MCF 10A (cell line): ENCODE results near the gene HPCA. TPM values are rescaled to one million over a fixed set of nuclear protein-coding genes. Genes with fewer than 3 reads are reported as not detected.
"Not testable (repeated sequence)": the region's sequence is repeated elsewhere in the genome, so short reads cannot be mapped to it uniquely, and the experiment has no call there.

ENCODE experiments used
- BruUV-seq: library from RNA; stranded (reverse); fragments of 400-500 nt; replicated peaks from 2 replicates; lab custom pipeline; 2021; lab: Mats Ljungman, UMichigan
- CTCF ChIA-PET: fragments of 300-600 bp; sonication (Branson Sonifier 250); formaldehyde crosslinking; extraction: SDS; loops from one replicate; lab custom pipeline; 2021; ENCODE audit warnings: antibody characterized with exemption, inconsistent platforms; lab: Yijun Ruan, JAX
- POLR2A ChIA-PET: fragments of 300-600, 350-650 bp; sonication (Branson Sonifier 250); formaldehyde crosslinking; extraction: SDS; loops from one replicate; lab custom pipeline; 2020; ENCODE audit warnings: antibody characterized with exemption, inconsistent platforms; lab: Yijun Ruan, JAX
- DNase-seq: peaks from one replicate; pipeline ENCODE4 v3.0.0-alpha.2; 2018; ENCODE audit not compliant: unreplicated experiment
- H3K27ac Mint-ChIP-seq: one replicate; pipeline ENCODE4 v1.8.0; 2022; ENCODE audit warnings: mild to moderate bottlenecking, low read depth, mixed read lengths; ENCODE audit not compliant: unreplicated experiment
- H3K27me3 Mint-ChIP-seq: one replicate; pipeline ENCODE4 v1.8.0; 2022; ENCODE audit warnings: mixed read lengths; ENCODE audit not compliant: insufficient read depth, unreplicated experiment
- H3K36me3 Mint-ChIP-seq: one replicate; pipeline ENCODE4 v1.8.0; 2022; ENCODE audit warnings: mild to moderate bottlenecking, moderate library complexity, mixed read lengths; ENCODE audit not compliant: insufficient read depth, unreplicated experiment
- H3K4me1 Mint-ChIP-seq: one replicate; pipeline ENCODE4 v1.8.0; 2022; ENCODE audit warnings: mixed read lengths; ENCODE audit not compliant: insufficient read depth, unreplicated experiment
- H3K4me3 Mint-ChIP-seq: one replicate; pipeline ENCODE4 v1.8.0; 2022; ENCODE audit warnings: mild to moderate bottlenecking, moderate library complexity, mixed read lengths; ENCODE audit not compliant: unreplicated experiment
- H3K9me3 Mint-ChIP-seq: one replicate; pipeline ENCODE4 v1.8.0; 2022; ENCODE audit warnings: mixed read lengths; ENCODE audit not compliant: unreplicated experiment
- CTCF ChIP-seq: fragments of 200-600 bp; IDR thresholded peaks from one replicate; pipeline ENCODE4 v1.8.0; 2022; ENCODE audit warnings: antibody characterized with exemption, mild to moderate bottlenecking; ENCODE audit not compliant: unreplicated experiment
- intact Hi-C: fragments of 100-400 bp; cut with micrococcal nuclease; formaldehyde crosslinking; loops from 2 replicates; pipeline ENCODE4 v1.14.1; 2022
- total RNA-seq: library from RNA; stranded (reverse); gene quantifications from 2 replicates; pipeline ENCODE4 v1.2.3, GENCODE V29; 2022

Gene HPCA
- total RNA-seq, 1 experiment from 2014 or later, result not detected

GRCh38 chr1:32903991-32904785, 17.9 kb downstream of the HPCA start:
- no peak for DNase-seq
- ChIA-PET CTCF (interaction anchor here (0.6 to 1.2 kb wide), 3 partner anchors 23 to 182 kb away, joined by 3 to 5 read pairs (median 3); no protein-coding TSS in a partner anchor), POLR2A (no interaction called here)
- BruUV-seq, result no TSS peak
- intact Hi-C loops, result no loop called here
- Mint-ChIP-seq H3K9me3 (no peaks in the 10 kb centered on the region), H3K4me1 (no peaks in the 10 kb centered on the region), H3K4me3 (no peak overlapping the region), H3K36me3 (no peaks in the 10 kb centered on the region), H3K27me3 (no peaks in the 10 kb centered on the region), H3K27ac (no peak overlapping the region)
- no peak for TF ChIP-seq CTCF

DNA sequence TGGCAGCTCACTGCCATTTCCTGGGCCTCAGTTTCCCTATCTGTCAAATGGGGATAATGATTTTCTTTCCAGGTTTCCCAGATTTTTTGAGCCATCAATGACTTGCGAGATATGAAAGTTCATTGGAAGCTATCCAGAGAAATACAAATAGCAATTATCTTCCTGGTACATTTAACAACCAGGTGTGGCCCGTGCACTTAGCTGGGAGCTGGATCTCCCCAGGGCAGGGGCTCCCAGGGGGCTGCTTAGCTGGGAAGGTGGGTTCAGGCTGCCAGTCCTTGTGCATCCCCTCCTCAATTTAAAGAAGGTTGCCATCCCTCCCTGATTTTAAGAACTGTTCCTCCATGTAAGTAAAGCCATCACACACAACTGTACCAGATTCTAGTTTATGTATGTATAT, 18.5 kb downstream of the HPCA start:
- BruUV-seq, result no TSS peak
- Mint-ChIP-seq H3K4me3 (no peak overlapping the region), H3K27ac (no peak overlapping the region), H3K4me1 (no peaks in the 10 kb centered on the region), H3K36me3 (no peaks in the 10 kb centered on the region), H3K27me3 (no peaks in the 10 kb centered on the region), H3K9me3 (no peaks in the 10 kb centered on the region)
- no peak for DNase-seq
- ChIA-PET POLR2A (interaction anchor here (0.7 kb wide), 1 partner anchor 176 kb away, joined by 4 read pairs; no protein-coding TSS in a partner anchor), CTCF (interaction anchor here (0.6 to 1.2 kb wide), 2 partner anchors 151 to 181 kb away, joined by 3 to 5 read pairs; no protein-coding TSS in a partner anchor)
- TF ChIP-seq CTCF, result no peak
- intact Hi-C loops, result no loop called here

GRCh38 chr1:32905588-32905987, 19.3 kb downstream of the HPCA start:
- CTCF ChIA-PET, result interaction anchor here (0.6 to 0.7 kb wide), 3 partner anchors 156 to 438 kb away, joined by 3 to 4 read pairs (median 4); no protein-coding TSS in a partner anchor
- H3K27ac Mint-ChIP-seq, H3K4me3 Mint-ChIP-seq, DNase-seq, BruUV-seq, H3K9me3 Mint-ChIP-seq, H3K27me3 Mint-ChIP-seq, H3K36me3 Mint-ChIP-seq, H3K4me1 Mint-ChIP-seq, intact Hi-C loops: not testable (repeated sequence)
- POLR2A ChIA-PET, result interaction anchor here (0.6 kb wide), 1 partner anchor 56 kb away, joined by 3 read pairs; no protein-coding TSS in a partner anchor

DNA sequence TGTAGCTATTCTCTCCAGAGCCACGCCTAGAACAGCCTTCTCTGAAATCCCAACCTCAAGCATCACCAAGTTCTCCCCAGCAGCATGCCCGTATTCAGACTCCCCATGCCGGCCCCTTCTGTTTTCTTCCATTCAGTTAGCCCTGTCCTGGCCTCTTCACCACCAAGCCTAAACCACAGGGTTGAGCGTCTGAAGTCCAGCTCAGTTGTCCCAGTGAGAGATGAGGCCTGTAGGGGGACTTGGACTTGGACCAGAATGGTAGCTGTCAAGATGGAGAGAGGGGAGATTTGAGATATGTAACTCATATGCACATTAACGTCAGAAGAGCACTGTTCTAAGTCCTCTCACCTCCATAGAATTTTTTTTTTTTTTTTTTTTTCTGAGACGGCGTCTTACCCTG, 20.4 kb downstream of the HPCA start:
- Mint-ChIP-seq H3K27me3 (no peaks in the 10 kb centered on the region), H3K4me3 (no peak overlapping the region), H3K9me3 (no peaks in the 10 kb centered on the region), H3K4me1 (no peaks in the 10 kb centered on the region), H3K27ac (no peak overlapping the region), H3K36me3 (no peaks in the 10 kb centered on the region)
- no peak for DNase-seq
- CTCF ChIA-PET, result interaction anchor here (0.7 to 1.4 kb wide), 2 partner anchors 10 to 20 kb away, joined by 3 read pairs; no protein-coding TSS in a partner anchor
- intact Hi-C loops, result no loop called here
- no TSS peak for BruUV-seq
- POLR2A ChIA-PET, result interaction anchor here (0.5 to 0.7 kb wide), 2 partner anchors 13 to 553 kb away, joined by 3 read pairs; no protein-coding TSS in a partner anchor
- TF ChIP-seq CTCF, result no peak
